Adrenal gland (tissue), 12 donors: ENCODE data around the gene ARHGAP26. TPM values are rescaled to one million over a fixed set of nuclear protein-coding genes. Genes with fewer than 3 reads are reported as not detected.

Source experiments
- DNase-seq, 7 donors: peaks; one replicate each; pipeline ENCODE4 v3.0.0-alpha.2; 2019 to 2020
- H3K27ac ChIP-seq, 5 donors: fragments of 200-600 bp; sonication (generic) in 4 of 5; 1 replicate in 3 of 5; 2 replicates in 2 of 5; pipeline versions ENCODE4 v1.5.1 to v1.8.0; 2016 to 2020; ENCODE audit warnings: mild to moderate bottlenecking in 1 of 5
- H3K27me3 ChIP-seq: fragments of 200-600 bp; 2 replicates; pipeline ENCODE4 v1.8.0; 2021
- H3K36me3 ChIP-seq, 2 donors: fragments of 200-600 bp; replicated peaks in 1 of 2; 1 replicate in 1 of 2; 2 replicates in 1 of 2; pipeline versions ENCODE4 v1.5.1 to v1.8.0; 2018 to 2022
- H3K4me1 ChIP-seq, 2 donors: fragments of 200-600 bp; replicated peaks in 1 of 2; 1 replicate in 1 of 2; 2 replicates in 1 of 2; pipeline versions ENCODE4 v1.5.1 to v1.8.0; 2018 to 2021
- H3K4me3 ChIP-seq, 4 donors: fragments of 200-600 bp; sonication (generic) in 3 of 4; one replicate each; pipeline ENCODE4 v1.5.1; 2016 to 2018
- H3K9me3 ChIP-seq, 3 donors: fragments of 200-600 bp; sonication (generic) in 1 of 3; replicated peaks in 1 of 3; 1 replicate in 2 of 3; 2 replicates in 1 of 3; pipeline versions ENCODE4 v1.5.1 to v1.8.0; 2016 to 2021
- POLR2A ChIP-seq, 2 donors: fragments of 450-650 bp; IDR thresholded peaks; one replicate each; pipeline ENCODE4 v1.6.1; 2017; ENCODE audit warnings: antibody characterized with exemption in 2 of 2, mild to moderate bottlenecking in 2 of 2, moderate library complexity in 1 of 2
- WGBS, 4 donors: extraction: QIAGEN DNeasy Blood & Tissue Kit in 2 of 4; methylation state at CpG; one replicate each; pipeline versions ENCODE4 v1.1.5 to v1.1.7; 2013 to 2017; 5-methylcytosine and 5-hydroxymethylcytosine counted together
- intact Hi-C, 2 donors: fragments of 100-400 bp; cut with DNase I; formaldehyde crosslinking; loops; one replicate each; pipeline versions ENCODE4 v1.14.1 to v1.15.0; 2022 to 2023
- polyA plus RNA-seq, 3 donors: library from polyadenylated mRNA; stranded (reverse); fragments of 200-250 nt in 2 of 3; fragments of 350-450 nt in 1 of 3; fragmentation: Illumina TruSeq in 1 of 3; extraction: RNeasy Lipid Tissue Mini Kit (QIAGEN cat#74804) in 1 of 3; gene quantifications; one replicate each; pipeline ENCODE4 v1.2.3, GENCODE V29; 2013 to 2014
- total RNA-seq, 9 donors: library from RNA; depleted of rRNA in 4 of 9; stranded (reverse); fragments of >200 nt in 4 of 9; fragments of 120-200 nt in 1 of 9; fragmentation: NEBNext Ultra II Directional in 1 of 9; extraction: Animal tissue kit (Norgen Biotek cat#: 25700) in 1 of 9; gene quantifications; one replicate each; pipeline versions ENCODE4 v1.1.0 to v1.2.4, GENCODE V29; 2013 to 2023
- TF ChIP-seq, protein P1 (sequence below), 6 experiments: fragments of 450-650 bp in 4 of 6; fragments of 200-600 bp in 2 of 6; sonication (generic) in 1 of 6; IDR thresholded peaks; 1 replicate in 5 of 6; 2 replicates in 1 of 6; pipeline versions ENCODE4 v1.5.1 to v1.8.0; 2016 to 2021; ENCODE audit warnings: antibody characterized with exemption in 6 of 6, mild to moderate bottlenecking in 2 of 6, moderate library complexity in 1 of 6
- donor health status: healthy with polysubstance abuse.
- donor health status: Bipolar disorder and iron deficiency.
- donor health status: DM: yes; HTN: yes; CAD: no.
- donor health status: DM: no; HTN: no; CAD: no.
- donor health status: DM: no; HTN: no; CAD: no.
- donor health status: DM: yes; HTN: yes; CAD: no.

ARHGAP26 gene
- total and polyA plus RNA-seq, 12 donors, result 3.0 to 21.7 (median 10.8) TPM

DNA sequence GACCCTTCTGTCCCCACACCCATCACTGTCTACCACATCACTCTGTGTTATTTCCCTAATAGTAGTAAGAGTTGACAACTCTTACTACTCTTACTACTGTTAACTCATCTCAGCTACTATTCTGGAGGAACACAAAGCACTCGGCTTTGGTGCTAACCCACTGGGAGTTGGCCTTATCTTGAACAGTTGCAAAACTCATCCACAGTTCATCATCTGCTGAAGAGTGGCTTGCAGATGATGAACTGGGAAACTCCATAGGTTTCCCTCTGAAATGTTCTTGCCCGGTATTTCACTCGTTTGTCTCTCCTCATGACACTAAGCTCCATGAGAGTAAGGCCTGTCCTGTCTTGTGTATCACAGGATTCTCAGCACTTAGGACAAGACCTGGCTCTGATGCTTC lies 411.9 kb downstream of the ARHGAP26 start:
- TF ChIP-seq, protein P1, sequence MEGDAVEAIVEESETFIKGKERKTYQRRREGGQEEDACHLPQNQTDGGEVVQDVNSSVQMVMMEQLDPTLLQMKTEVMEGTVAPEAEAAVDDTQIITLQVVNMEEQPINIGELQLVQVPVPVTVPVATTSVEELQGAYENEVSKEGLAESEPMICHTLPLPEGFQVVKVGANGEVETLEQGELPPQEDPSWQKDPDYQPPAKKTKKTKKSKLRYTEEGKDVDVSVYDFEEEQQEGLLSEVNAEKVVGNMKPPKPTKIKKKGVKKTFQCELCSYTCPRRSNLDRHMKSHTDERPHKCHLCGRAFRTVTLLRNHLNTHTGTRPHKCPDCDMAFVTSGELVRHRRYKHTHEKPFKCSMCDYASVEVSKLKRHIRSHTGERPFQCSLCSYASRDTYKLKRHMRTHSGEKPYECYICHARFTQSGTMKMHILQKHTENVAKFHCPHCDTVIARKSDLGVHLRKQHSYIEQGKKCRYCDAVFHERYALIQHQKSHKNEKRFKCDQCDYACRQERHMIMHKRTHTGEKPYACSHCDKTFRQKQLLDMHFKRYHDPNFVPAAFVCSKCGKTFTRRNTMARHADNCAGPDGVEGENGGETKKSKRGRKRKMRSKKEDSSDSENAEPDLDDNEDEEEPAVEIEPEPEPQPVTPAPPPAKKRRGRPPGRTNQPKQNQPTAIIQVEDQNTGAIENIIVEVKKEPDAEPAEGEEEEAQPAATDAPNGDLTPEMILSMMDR (IDR thresholded peaks at IDR 0.05), result no peak
- no peak for TF ChIP-seq POLR2A (IDR thresholded peaks at IDR 0.05)
- no peak overlapping the region for H3K4me3 ChIP-seq
- H3K27ac ChIP-seq, result no peak overlapping the region
- WGBS, 4 donors, result 78 to 88% (median 86%) methylated on average over 3 of the region's 3 CpGs
- no peaks in the 10 kb centered on the region for H3K27me3 ChIP-seq
- peaks cover 0 to 6% of the 10 kb centered on the region in 2 donors for H3K4me1 ChIP-seq
- intact Hi-C loops, result no loop called here
- H3K36me3 ChIP-seq, result no peaks in the 10 kb centered on the region
- DNase-seq, result no peak
- no peaks in the 10 kb centered on the region for H3K9me3 ChIP-seq

DNA sequence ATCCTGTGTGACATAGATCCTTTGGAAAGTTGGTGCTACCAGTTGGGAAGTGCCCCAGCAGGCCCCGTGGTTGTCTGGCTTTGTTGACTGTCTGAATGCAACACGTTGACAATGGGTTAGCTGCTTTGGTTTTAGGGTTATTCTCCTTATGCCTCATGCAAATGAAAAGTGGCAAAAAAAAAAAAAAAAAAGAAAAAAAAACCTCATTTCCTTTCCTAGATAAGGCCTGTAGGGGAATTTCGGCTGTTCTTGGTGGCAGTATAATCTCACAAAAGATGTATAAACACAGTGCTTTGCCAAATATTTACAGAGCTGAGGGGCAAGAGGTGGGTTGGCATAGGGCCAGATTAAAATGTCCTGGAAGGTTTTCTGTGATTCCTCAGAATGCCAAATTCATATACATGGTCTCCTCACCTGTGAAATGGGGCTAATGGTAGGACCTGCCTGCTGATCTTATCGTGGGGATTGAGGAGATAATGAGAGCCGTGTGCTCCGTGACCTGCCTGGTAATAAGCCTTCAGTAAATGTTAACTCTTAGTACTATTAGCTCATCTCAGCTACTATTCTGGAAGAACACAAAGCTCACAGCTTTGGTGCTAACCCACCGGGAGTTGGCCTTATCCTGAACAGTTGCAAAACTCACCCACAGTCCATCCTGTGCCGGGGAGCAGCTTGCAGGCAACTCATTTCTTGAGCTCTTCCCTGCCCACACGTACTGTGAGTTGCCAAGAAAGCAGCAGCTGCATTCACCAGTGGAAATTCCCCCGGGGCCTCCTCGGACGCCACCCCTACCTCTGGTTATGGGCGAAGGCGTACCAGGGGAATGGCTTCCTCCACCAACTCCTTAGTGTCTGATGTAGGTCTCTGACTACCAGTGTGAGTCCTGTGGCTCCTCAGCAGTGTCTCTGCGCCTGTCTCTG lies 413.0 kb downstream of the ARHGAP26 start:
- no peak for DNase-seq
- TF ChIP-seq, protein P1 (IDR thresholded peaks at IDR 0.05), result peak in 1 of 6 experiments; percentile 9
- no peak for TF ChIP-seq POLR2A (IDR thresholded peaks at IDR 0.05)
- no peaks in the 10 kb centered on the region for H3K36me3 ChIP-seq
- 71 to 81% (median 75%) methylated on average over 15 of the region's 15 CpGs for WGBS, 4 donors
- H3K27ac ChIP-seq, result peak overlapping the region in 1 of 5 donors; percentile 24
- peaks cover 0 to 6% of the 10 kb centered on the region in 2 donors for H3K4me1 ChIP-seq
- H3K27me3 ChIP-seq, result no peaks in the 10 kb centered on the region
- intact Hi-C loops, result no loop called here
- H3K9me3 ChIP-seq, result no peaks in the 10 kb centered on the region
- no peak overlapping the region for H3K4me3 ChIP-seq

DNA sequence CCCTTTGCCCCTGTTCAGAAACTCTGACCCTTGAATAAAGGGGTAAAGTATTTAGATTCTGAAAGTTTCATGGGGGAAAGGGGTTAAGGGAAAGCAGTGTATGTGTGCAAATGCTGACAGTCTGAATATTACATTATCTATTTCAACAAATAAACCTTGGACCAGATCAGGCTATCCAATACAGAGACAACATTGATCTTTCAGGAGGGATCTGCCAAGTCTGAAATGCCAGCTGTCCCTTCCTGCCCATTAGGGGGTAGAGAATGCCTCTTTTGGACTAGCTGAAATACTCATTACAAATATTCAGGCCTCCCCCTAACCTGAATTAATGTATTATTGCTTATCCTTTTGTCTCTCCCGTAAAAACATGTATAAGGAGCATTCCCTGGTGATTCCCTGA lies 413.8 kb downstream of the ARHGAP26 start:
- intact Hi-C loops, result no loop called here
- no peaks in the 10 kb centered on the region for H3K9me3 ChIP-seq
- no peak overlapping the region for H3K4me3 ChIP-seq
- H3K4me1 ChIP-seq, result peaks cover 0 to 6% of the 10 kb centered on the region in 2 donors
- H3K36me3 ChIP-seq, result no peaks in the 10 kb centered on the region
- WGBS, 4 donors, result 95 to 100% (median 96%) methylated on average over 1 of the region's 1 CpG
- no peak for DNase-seq
- no peak overlapping the region for H3K27ac ChIP-seq
- no peaks in the 10 kb centered on the region for H3K27me3 ChIP-seq
- TF ChIP-seq POLR2A (IDR thresholded peaks at IDR 0.05), result no peak
- TF ChIP-seq, protein P1 (IDR thresholded peaks at IDR 0.05), result no peak

DNA sequence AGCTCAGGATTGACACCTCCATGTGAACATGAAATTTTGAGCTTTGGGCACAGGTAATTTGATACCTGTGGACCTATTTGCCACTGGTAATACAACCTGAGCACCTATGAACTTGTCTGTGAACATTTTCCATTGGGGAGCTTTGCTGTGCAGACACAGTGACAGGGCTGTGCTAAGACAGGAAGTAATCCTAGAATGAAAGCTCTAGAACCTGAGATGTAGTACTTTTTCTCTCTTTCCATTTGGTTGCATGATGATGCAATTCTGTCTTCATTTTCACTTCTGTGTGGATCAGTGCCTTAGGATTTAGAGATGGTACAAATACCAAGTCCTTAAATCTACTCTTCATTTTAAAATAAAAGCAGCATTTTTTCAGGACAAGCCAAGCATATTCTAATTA lies 416.4 kb downstream of the ARHGAP26 start:
- Histone ChIP-seq H3K27ac (no peak overlapping the region), H3K4me3 (no peak overlapping the region), H3K36me3 (no peaks in the 10 kb centered on the region), H3K9me3 (peaks cover 0 to 7% (median 0%) of the 10 kb centered on the region in 3 donors), H3K4me1 (peaks cover 0 to 6% of the 10 kb centered on the region in 2 donors), H3K27me3 (no peaks in the 10 kb centered on the region)
- DNase-seq, result no peak
- TF ChIP-seq, protein P1 (IDR thresholded peaks at IDR 0.05), result no peak
- no peak for TF ChIP-seq POLR2A (IDR thresholded peaks at IDR 0.05)
- intact Hi-C loops, result no loop called here
